Activated naive CD4-positive, alpha-beta T cell (primary cell): ENCODE measurements around the gene GPX6.
"Not testable (repeated sequence)": the region's sequence is repeated elsewhere in the genome, so short reads cannot be mapped to it uniquely, and the experiment has no call there.

Experiments
- DNase-seq, 4 experiments: peaks; one replicate each; lab custom pipeline; 2025; lab: John Stamatoyannopoulos, UW

GPX6 gene

DNA sequence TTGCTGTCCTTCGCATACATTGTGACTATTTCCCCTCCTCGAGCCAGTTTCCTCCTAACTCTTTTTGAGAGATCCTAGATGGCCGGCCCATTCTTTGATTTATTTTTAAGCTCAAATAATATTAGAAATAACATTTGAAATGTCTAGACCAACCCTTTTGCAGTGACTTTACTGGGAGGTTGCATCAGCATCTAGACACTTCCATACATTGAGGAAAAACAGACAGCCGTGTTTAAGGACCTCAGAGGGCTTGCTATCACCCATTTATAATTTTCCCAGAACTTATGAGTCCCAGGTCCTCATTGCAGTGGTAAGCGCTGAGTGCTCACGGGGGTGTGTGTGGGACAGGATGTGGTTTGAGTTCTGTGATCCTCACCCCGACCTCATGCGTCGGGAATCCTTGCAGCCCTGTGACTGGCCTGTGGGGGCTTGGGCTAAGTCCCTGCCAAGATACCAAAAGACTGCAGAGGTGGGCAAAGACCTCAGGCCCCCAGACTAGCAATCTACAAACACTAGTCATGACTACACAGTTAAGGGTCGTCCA is 10.0 kb upstream of the GPX6 start, which contains the start of gene GPX5:
Gene GPX5, plus strand, starts transcription at position 386 of the 544 bp plus-strand sequence. Its CDS starts 133 bp downstream, at position 519.
- DNase-seq = peak in 1 of 4 experiments; percentile 3

- DNase-seq = peak in 2 of 4 experiments; percentile 12 to 17
Measured at GRCh38 chr6:28523241-28523622, 7.6 kb upstream of the GPX6 start.

DNA sequence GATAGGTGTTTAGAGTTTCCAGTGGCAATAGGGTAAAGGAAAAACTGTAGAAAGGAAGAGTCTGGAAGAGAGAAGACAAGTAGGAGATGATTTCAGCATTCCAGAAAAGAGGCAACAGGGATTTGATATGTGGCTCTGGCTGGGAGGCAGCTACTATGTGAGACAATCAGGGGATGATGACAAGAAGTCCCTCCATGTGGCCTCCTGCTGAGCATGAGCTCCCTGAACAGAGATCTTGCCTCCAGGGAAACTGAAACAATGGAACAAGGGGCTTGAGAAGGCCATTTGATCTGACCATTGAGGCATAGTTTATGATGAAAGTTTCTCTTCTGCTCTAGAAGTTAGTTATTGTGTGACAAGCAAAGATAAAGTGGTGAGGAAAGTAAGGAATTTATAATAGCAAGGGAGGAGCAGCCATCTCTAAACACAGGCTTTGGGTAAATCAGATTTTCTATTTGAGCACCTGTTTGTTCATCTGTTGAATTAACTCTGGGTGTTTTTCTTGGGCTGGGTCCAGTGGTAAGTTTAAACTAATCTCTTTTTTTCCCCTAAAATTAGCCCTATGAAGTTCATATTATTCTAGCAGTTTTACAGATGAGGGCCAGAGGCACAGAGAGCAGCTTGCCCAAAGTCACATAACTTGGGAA is 7.1 kb upstream of the GPX6 start:
- no peak for DNase-seq

DNA sequence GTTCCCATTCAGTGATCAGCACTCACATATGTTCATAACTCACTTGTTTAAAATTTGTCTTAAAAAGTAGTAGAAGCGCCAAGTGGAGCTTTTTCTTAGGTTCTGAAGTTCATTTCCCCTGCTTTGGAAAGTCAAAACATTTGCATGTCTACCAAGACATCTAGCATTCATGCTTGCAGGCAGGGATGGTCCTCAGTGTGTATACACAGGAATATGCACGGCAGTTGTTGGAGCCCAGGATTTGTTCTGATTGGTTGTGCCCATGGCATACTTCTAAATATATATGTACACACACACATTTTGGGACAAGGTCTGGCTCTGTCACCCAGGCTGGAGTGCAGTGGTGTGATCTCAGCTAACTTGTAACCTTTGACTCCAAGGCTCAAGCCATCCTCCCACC is 2.4 kb upstream of the GPX6 start:
- no peak for DNase-seq

DNA sequence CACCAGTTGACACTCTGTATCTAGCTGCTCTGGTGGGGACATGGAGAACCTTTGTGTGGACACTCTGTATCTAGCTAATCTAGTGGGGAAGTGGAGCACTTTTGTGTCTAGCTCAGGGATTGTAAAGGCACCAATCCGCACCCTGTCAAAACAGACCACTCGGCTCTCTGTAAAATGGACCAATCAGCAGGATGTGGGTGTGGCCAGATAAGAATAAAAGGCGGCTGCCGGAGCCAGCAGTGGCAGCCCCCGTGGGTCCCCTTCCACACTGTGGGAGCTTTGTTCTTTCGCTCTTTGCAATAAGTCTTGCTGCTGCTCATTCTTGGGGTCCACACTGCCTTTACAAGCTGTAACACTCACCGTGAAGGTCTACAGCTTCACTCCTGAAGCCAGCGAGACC is 3.2 kb downstream of the GPX6 start:
- not testable (repeated sequence) for DNase-seq

DNA sequence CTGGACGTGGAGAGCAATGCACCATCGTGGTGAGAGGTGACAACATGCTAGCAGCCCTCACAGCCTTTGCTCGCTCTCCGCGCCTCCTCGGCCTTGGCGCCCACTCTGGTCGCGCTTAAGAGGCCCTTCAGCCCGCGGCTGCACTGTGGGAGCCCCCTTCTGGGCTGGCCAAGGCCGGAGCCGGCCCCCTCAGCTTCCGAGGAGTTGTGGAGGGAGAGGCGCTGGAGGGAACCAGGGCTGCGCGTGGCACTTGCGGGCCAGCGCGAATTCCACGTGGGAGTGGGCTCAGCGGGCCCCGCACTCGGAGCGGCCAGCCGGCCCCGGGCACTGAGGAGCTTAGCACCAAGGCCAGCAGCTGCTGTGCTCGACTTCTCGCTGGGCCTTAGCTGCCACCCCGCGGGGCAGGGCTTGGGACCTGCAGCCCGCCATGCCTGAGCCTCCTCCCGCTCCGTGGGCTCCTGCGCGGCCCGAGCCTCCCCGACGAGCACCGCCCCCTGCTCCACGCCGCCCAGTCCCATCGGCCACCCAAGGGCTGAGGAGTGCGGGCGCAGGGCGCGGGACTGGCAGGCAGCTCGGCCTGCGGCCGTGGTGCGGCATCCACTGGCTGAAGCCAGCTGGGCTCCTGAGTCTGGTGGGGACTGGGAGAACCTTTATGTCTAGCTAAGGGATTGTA is 3.8 kb downstream of the GPX6 start:
- no peak for DNase-seq

DNA sequence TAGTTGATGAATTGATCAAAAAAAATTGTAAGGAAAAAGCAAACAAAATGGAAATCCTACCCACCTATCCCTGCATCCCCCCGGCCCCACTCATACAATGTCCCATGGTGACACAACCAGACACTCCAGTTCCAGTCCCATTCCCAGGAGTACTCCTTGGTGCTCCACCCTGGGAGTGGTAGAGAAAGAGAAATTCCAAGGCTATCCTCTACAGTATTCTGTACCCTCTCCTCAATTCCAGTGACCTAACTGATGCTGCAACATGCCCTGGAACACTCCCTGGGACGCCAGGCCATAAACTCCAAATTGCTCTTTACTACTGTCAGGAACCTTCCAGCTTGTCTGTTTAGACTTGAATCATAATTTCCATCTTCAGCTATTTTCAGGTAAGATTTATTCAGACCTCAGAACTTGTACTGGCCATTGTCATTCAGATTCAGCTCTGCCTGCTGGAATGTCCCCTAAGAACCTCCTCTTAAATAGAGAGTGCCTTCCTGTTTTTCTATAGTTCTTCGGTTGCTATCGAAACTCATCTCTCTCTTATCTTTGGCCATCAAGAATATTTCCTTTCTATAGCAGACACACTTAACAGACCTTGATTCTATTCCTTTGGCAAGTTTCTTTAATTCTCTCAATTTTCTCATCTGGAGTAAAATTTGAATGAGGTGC is 8.7 kb downstream of the GPX6 start:
- no peak for DNase-seq

- no peak for DNase-seq
Measured at GRCh38 chr6:28505733-28506132, 9.9 kb downstream of the GPX6 start.

- not testable (repeated sequence) for DNase-seq
Measured at GRCh38 chr6:28502709-28503305, 12.8 kb downstream of the GPX6 start.

DNA sequence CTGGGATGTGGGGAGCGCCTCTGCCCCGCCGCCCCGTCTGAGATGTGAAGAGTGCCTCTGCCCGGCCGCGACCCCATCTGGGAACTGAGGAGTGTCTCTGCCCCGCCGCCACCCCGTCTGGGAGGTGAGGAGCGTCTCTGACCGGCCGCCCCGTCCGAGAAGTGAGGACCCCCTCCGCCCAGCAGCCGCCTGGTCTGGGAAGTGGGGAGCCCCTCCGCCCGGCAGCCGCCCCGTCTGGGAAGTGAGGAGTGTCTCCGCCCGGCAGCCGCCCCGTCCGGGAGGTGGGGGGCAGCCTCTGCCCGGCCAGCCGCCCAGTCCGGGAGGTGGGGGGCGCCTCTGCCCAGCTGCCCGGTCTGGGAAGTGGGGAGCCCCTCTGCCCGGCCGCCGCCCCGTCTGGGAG is 13.5 kb downstream of the GPX6 start:
- DNase-seq = not testable (repeated sequence)

DNA sequence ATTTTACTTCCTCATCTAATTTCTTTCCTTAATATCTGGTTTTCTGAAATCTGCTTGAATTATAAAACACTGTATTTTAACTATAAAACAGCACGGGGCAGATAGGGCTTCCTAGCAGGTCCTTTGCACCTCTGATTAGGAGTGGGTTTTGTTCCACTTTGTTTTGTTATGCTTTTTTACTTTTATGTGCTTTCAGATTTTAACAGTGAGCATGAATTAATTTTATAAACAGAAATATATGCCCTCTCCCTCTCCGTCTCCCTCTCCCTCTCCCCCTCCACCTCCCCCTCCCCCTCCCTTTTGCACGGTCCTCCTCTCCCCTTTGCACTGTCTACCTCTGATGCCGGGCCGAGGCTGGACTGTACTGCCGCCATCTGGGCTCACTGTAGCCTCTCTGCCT is 14.3 kb downstream of the GPX6 start:
- DNase-seq = no peak

GRCh38 chr6:28497893-28498292 is 17.7 kb downstream of the GPX6 start:
- DNase-seq = no peak

GRCh38 chr6:28497306-28497705 is 18.3 kb downstream of the GPX6 start:
- DNase-seq = no peak

DNA sequence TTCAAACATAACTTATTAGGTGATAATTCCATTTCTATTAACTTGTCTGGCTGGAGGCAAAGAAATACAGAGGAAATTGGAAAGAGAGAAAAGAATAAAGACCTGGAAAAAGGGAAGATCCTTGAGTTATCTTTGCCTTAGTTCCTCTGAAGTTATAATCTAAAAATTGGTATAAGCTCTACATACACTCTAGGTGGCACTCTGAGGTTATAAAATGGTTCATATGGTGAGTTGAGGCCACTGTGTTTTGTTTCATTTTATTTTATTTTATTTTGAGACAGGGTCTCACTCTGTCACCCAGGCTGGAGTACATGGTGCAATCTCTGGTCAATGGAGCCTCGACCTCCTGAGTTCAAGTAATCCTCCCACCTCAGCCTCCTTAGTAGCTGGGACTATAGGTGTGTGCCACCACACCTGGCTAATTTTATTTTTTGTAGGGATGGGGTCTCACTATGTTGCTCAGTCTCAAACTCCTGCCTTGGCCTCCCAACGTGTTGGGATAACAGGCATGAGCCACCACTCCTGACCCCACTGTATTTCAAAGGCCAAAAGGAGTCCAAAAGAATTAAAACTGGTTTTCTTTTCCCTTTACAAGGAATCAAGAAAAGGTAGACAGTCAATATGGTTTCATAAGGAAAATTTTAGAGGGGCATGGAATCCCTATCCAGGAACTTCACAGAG is 19.4 kb downstream of the GPX6 start:
- no peak for DNase-seq

DNA sequence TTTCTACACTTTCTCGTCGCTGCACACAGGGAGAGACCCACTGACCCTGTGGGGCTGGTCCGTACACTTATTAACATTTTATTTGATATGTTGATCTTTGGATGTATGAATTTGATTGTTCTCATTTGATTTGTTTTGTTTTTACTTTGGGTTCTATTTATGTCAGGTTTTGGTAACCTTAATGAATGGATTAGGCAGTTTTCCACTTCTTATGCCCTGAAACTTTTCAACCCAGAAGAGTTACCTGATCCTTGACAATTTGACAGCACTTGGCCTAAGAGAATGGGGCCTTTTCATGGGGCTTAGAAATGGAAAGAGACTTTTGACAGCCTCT is 23.6 kb downstream of the GPX6 start:
- DNase-seq = no peak

DNA sequence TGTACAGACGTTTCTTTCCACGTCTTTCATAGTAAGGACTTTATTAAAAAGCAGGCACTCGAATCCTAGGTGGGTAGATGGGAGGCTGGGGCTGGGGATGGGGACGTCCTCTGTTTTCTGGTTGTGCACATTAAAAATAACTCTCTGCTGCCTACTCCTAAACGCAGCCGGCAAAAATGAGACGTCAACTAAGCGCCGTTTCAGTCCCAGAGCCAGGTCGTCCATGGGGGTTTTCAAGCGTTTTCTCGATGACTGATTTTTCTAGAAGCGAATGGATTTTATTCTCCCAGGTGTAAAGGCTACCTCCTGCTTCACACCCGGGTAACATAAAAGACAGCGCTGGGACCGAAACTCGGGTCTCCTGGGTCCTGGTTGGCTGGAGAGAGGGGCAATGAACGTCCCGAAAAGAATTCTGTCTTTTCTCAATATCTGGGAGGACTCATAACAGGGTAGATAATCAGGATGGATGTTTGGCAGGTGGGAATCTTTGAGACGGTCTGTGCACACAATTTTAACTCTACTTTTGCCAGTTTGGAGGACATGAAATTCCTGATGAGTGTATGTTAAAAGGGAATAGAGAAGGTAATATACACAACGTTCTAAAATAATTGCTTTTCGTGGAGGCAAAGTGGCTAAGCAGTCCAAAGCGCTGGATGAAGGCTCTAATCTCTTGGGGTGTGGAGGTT is 25.2 kb downstream of the GPX6 start:
- DNase-seq = no peak

DNA sequence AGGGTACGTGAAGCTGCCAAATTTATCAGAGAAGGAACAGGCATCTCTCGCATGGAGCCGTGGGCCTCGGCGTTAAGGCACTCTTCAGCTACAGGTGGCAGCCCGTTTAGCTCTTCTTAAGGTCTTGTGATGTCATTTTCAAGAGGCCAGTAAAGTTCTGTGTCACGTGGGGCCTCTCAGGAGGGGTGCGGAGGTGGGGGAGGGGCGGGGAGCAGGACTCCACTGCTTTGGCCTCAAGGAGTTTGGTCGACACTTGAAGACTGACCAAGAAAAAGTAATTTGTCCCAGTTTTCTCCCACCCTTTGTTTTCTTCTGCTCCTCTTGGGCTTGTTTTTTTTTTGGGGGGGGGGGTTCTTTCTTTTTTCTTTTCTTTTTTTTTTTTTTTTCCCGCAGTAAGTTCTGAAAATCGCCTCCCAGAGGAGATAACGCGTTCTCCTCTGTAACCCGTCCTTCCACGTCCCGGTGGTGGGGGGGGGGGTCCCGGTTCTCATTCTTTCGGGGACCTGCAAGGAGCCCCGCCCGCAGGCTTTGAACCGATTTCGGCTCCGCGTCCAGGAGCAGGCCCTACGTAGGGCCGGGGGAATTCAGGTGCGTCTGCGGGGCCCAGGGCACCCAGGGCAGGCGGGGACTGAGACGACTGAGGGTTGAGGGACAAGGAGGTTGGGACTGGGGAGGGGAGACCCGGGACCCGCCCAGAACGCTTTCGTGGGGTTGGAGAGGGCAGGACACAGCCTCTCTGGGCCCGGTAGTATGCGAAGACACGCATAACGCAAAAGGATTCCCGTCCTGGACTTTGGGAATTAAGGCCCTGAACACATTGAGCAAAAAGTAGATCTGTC is 26.0 kb downstream of the GPX6 start:
- DNase-seq = no peak

- no peak for DNase-seq
Measured at GRCh38 chr6:28488916-28489365, 26.7 kb downstream of the GPX6 start.

DNA sequence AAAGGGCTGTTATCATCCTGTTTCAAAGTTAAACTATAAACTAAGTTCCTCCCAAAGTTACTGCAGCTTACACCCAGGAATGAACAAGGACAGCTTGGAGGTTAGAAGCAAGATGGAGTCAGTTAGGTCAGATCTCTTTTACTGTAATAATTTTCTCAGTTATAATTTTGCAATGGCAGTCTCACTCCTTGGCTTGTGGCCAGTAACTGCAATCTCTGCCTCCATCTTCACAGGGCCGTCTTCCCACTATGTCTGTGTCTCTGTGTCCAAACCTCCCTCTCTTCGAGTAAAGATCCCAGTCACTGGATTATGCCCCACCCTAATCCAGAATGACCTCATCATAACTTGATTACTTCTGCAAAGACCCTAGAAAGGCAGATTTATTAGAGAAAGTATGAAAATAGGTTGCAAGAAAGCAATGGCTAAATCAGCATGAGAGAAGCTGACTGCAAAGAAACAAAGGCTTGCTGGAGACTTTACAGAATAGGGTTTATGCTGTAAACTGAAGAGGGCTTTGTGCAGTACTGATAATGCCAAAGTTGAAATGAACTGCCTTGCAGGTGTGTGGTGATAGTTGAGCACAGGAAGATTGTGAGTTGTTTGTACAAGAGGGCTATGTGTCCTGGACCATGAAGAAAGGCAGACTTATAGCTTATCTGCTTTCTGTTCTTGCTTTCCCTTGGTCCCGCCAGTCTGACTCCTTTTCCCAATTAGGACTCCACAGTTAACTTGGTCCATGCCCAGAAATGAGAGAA is 28.4 kb downstream of the GPX6 start:
- DNase-seq = no peak

DNA sequence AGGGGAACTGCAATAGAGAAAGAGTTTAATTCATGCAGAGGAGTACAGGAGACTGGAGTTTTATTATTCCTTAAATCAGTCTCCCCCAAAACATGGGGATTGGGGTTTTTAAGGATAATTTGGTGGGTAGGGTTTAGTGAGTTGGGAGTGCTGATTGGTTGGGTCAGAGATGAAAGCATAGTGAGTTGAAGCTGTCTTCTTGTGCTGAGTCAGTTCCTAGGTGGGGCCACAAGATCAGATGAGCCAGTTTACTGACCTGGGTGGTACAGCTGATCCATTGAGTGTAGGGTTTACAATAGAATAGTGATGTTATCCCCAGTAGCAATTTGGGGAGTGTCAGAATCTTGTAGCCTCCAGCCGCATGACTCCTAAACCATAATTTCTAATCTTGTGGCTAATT is 29.1 kb downstream of the GPX6 start:
- no peak for DNase-seq
